Forelimb muscle (tissue), 1 donor: Measurements from ENCODE around the gene CHM. TPM values are rescaled to one million over a fixed set of nuclear protein-coding genes. Genes with fewer than 3 reads are reported as not detected.
"Not testable (repeated sequence)": the region's sequence is repeated elsewhere in the genome, so short reads cannot be mapped to it uniquely, and the experiment has no call there.

ENCODE experiments used
- DNase-seq: peaks from one replicate; pipeline ENCODE4 v3.0.0-alpha.2; 2013; ENCODE audit warnings: low read depth
- polyA plus RNA-seq: library from polyadenylated mRNA; unstranded; fragments of 120-200 nt; gene quantifications from one replicate; pipeline ENCODE4 v1.2.1, GENCODE V29; 2013; ENCODE audit not compliant: insufficient read length

The CHM gene, protein sequence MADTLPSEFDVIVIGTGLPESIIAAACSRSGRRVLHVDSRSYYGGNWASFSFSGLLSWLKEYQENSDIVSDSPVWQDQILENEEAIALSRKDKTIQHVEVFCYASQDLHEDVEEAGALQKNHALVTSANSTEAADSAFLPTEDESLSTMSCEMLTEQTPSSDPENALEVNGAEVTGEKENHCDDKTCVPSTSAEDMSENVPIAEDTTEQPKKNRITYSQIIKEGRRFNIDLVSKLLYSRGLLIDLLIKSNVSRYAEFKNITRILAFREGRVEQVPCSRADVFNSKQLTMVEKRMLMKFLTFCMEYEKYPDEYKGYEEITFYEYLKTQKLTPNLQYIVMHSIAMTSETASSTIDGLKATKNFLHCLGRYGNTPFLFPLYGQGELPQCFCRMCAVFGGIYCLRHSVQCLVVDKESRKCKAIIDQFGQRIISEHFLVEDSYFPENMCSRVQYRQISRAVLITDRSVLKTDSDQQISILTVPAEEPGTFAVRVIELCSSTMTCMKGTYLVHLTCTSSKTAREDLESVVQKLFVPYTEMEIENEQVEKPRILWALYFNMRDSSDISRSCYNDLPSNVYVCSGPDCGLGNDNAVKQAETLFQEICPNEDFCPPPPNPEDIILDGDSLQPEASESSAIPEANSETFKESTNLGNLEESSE
- 13.7 TPM for polyA plus RNA-seq

DNA sequence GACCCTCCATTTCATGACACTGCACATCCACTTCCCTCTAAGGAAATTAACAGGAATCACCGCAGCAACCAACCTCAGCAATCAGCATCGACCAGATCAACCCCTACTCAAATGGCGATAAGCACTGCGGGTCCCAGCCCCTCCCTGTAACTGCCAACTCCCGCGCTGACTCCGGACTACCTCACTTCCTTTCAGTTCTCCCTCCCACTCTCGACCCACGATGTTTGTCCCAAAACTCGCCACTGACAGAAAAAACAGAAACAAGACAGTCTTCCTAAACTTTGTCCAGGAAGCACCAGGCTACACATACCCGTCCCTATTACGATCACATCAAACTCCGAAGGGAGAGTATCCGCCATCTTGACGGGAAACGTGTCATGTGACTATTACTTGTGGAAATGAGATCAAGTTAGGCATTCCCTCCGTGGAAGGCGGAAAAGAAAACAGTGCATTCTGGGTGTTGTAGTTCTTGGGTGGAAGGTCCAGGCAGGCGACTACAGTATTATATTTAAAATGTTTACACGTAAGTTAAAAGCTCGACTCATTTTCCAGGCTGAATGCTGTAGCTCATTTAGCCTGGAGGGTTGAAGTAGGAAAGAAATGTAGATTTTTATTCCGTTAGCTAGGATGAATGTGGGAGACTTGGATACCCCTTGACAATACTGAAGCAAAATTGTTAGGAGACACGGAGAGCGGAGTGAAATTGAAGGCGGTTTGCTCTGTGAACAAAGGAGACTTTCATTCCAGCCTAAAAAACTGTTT lies at the start of gene CHM:
TSS of gene CHM (minus strand) at position 385 of the 762 bp plus-strand sequence. CDS start at position 359, 26 bp downstream.
- peak; percentile 86 for DNase-seq

GRCh38 chrX:86078650-86079049 lies 31.3 kb upstream of the CHM start:
- DNase-seq: no peak

- no peak for DNase-seq
Measured at GRCh38 chrX:86066998-86067397, 19.6 kb upstream of the CHM start.

DNA sequence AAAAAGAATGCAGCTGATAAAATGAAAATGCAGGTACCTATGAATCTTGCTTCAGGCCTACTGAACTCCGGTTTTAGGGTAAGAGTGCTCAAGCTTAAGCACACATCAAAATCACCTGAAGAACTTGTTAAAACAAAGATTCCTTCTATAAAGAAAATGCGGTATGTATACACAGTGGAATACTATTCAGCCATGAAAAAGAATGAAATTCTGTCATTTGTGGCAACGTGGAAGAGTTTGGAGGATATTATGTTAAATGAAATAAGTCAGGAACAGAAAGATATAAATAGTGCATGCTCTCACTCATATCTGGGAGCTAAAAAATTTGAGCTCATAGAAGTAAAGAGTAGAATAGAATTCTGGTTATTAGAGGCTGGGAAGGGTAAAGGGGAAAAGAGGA lies 14.0 kb upstream of the CHM start:
- no peak for DNase-seq

DNA sequence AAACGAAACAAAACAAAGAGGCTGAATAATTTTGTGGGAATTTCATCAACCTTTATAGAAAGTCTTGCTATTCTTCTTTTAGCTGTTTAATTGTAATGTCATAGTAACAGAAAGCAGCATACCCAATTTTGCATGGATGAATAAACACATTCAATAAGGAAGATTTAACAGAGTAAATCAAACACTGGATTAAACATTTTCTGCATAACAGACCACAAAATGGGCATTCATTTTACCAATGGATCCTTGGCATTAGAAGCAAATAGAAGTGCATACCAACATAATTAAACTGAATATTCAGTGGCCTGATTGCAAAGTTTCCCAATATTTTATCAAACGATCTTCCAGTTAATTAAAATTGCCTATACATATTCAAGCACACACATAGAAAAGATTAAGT lies 4.4 kb upstream of the CHM start:
- no peak for DNase-seq

DNA sequence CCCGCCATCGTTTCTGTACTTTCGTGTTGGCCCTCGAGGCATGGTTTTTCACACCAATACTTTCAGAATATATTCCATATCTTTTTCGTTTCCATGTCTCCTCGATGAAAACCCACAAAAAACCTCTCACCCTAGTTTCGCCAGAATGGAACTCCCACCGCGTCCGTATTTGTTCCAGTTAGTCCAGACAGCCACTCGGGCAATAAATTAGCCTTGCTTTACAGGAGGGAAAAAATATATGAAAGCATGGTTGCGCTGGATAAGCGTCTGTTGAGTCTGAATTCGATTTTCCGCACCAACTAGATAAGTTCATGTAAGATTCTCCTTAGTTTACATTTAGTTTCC lies 550 bp upstream of the CHM start:
- no peak for DNase-seq

- DNase-seq: no peak
Measured at GRCh38 chrX:86044216-86044615, 3.1 kb downstream of the CHM start.

GRCh38 chrX:86039625-86040568 lies 7.5 kb downstream of the CHM start:
- no peak for DNase-seq

- no peak for DNase-seq
Measured at GRCh38 chrX:86033385-86033784, 14.0 kb downstream of the CHM start.

- DNase-seq: no peak
Measured at GRCh38 chrX:86028681-86029080, 18.7 kb downstream of the CHM start.

DNA sequence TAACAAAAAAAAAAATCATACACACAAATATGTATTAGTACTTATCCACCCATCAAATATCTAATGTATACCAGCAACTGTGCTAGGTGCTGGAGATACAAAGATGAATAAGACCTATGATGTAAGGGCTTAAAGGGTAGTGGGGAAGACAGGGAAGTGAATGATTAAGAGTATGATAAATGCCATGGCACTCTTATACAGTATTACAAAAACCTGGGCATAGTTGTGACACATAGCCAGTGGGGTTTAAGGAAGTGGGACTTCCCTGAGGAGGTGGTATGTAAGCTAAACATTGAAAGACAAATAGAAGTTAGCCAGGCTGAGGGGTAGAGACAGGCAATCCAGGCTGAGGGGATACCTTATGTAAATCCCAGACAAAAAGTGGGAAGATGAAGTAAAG lies 23.5 kb downstream of the CHM start:
- no peak for DNase-seq

DNA sequence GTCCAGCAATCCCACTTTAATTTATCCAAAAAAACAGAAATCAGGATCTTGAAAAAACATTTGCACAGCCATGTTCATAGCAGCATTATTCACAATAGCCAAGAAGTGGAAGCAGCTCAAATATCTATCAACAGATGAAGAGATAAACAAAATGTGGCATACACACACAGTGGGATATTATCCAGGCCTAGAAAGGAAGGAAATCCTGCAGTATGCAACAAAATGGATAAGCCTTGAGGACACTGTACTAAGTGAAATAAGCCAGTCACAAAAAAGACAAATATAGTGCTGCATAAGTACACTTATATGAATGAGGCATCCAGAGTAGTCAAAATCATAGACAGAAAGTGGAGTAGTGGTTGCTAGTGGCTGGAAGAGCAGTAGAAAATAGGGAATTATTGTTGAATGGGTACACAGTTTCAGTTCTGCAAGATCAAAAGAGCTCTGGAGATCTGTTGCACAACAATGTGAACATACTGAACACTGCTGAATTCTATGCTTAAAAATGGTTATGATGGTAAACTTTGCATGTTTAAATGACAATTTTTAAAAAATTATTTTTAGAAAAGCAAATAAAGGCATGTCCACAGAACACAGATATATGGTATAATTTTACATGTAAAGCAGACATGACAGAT lies 25.6 kb downstream of the CHM start:
- DNase-seq: no peak

- DNase-seq: no peak
Measured at GRCh38 chrX:86016139-86016538, 31.2 kb downstream of the CHM start.

DNA sequence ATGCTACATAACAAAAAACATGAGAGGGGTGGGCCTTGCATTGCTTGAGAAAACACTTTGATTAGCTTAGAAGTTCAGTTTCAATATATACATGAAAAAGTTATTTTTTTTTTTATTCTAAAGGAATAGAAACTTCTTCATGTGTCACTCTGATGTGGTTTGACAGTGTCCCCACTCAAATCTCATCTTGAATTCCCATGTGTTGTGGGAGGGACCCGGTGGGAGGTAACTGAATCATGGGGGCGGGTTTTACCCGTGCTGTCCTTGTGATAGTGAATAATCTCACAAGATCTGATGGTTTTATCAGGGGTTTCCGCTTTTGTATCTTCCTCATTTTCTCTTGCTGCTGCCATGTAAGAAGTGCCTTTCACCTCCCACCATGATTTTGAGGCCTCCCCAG lies 32.4 kb downstream of the CHM start:
- DNase-seq: not testable (repeated sequence)

DNA sequence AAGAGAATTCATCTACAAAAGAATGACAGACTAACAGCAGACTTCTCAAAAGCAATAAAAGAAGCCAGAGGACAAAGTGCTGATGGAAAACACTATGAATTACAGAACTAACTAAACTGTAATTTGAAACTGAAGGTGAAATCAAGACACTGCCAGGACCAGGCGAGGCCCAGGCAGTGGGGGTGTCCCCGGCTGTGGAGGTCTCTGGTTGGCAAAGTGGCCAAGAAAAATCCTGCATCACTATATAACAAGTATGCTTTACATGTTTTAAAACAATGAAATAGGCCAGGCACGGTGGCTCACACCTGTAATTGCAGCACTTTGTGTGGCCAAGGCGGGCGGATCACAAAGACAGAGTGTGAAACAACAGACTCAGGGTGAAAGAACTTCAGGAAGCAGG lies 32.9 kb downstream of the CHM start:
- no peak for DNase-seq

GRCh38 chrX:86013792-86014191 lies 33.6 kb downstream of the CHM start:
- no peak for DNase-seq

DNA sequence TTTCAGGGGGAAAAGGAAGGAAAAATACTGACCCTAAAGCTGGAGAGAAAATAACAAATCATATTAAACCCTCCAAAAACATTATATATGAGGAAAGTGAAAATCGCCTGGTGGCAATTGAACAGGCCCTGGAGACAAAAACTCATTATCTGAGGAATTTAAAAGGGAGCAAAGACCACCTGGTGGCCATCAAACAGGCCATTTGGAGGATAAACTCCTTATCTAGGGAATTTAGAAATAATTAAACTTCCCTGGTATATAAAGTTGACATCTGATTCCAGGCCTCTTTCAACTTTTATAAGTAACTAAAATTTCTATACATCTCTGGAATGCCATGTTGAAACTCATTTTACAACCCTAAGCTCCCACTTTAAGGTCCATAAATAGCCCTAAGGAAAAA lies 35.2 kb downstream of the CHM start:
- no peak for DNase-seq

- not testable (repeated sequence) for DNase-seq
Measured at GRCh38 chrX:86009803-86010202, 37.6 kb downstream of the CHM start.

DNA sequence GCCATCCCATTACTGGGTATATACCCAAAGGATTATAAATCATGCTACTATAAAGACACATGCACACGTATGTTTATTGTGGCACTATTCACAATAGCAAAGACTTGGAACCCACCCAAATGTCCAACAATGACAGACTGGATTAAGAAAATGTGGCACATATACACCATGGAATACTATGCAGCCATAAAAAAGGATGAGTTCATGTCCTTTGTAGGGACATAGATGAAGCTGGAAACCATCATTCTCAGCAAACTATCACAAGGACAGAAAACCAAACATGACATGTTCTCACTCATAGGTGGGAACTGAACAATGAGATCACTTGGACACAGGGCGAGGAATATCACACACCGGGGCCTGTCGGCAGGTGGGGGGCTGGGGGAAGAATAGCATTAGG lies 39.5 kb downstream of the CHM start:
- not testable (repeated sequence) for DNase-seq

DNA sequence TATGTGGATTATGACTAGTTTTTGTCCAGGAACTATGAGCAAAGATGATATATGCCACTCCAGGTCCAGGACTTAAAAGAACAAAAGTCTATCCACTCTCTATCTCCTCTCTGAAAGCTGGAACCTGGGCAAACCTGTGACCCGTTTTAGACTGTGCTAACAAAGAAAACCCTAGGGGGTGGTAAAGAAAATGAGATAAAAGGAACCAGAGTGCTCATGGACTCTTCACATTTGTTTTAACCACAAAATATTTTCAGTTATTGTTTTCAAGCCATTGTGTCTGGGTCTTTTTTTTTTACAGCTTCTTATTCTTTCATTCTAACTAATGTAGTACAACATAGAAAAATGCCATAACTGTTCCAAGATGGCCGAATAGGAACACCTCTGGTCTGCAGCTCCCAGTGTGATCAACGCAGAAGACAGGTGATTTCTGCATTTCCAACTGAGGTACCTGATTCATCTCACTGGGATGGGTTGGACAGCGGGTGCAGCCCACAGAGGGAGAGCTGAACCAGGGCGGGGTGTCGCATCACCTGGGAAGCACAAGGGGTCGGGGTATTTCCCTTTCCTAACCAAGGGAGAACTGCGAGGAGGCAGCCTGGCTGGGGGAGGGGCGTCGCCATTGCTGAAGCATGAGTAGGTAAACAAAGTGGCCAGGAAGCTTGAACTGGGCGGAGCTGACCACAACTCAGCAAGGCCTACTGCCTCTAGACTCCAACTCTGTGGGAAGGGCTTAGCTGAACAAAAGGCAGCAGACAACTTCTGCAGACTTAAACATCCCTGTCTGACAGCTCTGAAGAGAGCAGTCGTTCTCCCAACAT lies 45.1 kb downstream of the CHM start:
- no peak for DNase-seq
